Measurements from ENCODE around the gene EFHD1.
A peak's percentile ranks its signal among the peaks of the same experiment; 100 is the strongest.

DNA sequence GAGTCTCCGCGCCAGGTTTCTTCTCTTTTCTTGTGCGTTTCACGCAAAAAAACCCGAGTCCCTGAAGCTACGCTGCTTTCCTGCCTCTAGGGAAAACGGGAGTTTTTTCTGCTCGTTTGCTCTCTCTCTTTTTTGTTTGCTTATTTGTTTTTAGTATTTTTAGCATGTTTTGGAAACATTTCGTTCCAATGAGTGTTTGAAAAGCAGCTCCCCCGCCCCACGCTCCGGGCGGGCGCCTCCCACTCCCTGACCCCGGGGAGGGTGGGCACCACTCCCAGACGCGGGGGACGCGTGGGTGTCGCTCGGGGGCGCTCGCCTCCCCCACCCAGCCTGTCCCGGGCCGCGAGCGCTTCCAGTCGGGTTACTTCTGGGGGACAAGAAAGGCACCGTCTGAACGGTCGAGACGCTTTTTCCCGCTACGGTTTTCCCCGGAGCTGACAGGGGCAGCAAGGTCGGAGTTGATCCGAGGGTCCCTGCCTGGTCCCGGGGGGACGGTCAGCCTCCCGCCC, 446 bp upstream of the EFHD1 start:
- no peak for TF ChIP-seq POLR2A (IDR thresholded peaks at IDR 0.05)
- TF ChIP-seq, protein P1, sequence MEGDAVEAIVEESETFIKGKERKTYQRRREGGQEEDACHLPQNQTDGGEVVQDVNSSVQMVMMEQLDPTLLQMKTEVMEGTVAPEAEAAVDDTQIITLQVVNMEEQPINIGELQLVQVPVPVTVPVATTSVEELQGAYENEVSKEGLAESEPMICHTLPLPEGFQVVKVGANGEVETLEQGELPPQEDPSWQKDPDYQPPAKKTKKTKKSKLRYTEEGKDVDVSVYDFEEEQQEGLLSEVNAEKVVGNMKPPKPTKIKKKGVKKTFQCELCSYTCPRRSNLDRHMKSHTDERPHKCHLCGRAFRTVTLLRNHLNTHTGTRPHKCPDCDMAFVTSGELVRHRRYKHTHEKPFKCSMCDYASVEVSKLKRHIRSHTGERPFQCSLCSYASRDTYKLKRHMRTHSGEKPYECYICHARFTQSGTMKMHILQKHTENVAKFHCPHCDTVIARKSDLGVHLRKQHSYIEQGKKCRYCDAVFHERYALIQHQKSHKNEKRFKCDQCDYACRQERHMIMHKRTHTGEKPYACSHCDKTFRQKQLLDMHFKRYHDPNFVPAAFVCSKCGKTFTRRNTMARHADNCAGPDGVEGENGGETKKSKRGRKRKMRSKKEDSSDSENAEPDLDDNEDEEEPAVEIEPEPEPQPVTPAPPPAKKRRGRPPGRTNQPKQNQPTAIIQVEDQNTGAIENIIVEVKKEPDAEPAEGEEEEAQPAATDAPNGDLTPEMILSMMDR (IDR thresholded peaks at IDR 0.05 in 8 of 11, conservative IDR thresholded peaks at IDR 0.05 in 3 of 11): peak in 2 of 11 experiments; percentile 4 to 12
